ENCODE measurements around the gene STAP2.
"Not testable (repeated sequence)": the region's sequence is repeated elsewhere in the genome, so short reads cannot be mapped to it uniquely, and the experiment has no call there.

The STAP2 gene

DNA sequence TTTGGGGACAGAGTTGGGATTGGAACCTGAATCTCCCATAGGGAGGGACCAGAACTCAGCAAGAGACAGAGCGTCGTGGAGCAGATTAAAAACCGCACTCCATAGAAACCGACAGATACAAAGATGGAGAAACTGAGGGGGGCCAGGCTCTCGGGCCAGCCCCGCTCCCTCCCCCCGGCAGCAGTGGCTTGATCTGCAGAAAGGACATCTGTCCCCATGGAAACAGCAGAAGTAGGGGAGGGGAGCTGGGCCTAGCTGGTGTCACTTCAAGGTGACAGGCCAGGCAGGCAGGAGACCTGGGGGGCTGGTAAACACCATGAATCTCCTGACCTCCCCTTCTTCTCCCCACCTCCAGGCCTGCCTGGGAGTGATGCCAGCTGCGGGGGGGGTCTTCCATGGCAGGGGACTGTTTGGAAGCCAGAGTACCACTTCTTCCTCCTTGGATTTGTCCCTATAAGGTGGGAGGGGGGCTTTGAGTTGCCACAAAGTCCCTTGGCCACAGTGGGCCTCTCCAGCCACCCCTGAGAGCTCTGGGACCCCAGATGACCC, 47.4 kb downstream of the STAP2 start:
- TF ChIP-seq, protein P1, sequence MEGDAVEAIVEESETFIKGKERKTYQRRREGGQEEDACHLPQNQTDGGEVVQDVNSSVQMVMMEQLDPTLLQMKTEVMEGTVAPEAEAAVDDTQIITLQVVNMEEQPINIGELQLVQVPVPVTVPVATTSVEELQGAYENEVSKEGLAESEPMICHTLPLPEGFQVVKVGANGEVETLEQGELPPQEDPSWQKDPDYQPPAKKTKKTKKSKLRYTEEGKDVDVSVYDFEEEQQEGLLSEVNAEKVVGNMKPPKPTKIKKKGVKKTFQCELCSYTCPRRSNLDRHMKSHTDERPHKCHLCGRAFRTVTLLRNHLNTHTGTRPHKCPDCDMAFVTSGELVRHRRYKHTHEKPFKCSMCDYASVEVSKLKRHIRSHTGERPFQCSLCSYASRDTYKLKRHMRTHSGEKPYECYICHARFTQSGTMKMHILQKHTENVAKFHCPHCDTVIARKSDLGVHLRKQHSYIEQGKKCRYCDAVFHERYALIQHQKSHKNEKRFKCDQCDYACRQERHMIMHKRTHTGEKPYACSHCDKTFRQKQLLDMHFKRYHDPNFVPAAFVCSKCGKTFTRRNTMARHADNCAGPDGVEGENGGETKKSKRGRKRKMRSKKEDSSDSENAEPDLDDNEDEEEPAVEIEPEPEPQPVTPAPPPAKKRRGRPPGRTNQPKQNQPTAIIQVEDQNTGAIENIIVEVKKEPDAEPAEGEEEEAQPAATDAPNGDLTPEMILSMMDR (IDR thresholded peaks at IDR 0.05; ENCODE audit: low read depth, low read length): no peak
- DNase-seq (ENCODE audit: low read depth, low spot score): no peak
- in situ Hi-C loops (cut with HindIII; ENCODE audit: low sequenced_read_pairs): no loop called here

DNA sequence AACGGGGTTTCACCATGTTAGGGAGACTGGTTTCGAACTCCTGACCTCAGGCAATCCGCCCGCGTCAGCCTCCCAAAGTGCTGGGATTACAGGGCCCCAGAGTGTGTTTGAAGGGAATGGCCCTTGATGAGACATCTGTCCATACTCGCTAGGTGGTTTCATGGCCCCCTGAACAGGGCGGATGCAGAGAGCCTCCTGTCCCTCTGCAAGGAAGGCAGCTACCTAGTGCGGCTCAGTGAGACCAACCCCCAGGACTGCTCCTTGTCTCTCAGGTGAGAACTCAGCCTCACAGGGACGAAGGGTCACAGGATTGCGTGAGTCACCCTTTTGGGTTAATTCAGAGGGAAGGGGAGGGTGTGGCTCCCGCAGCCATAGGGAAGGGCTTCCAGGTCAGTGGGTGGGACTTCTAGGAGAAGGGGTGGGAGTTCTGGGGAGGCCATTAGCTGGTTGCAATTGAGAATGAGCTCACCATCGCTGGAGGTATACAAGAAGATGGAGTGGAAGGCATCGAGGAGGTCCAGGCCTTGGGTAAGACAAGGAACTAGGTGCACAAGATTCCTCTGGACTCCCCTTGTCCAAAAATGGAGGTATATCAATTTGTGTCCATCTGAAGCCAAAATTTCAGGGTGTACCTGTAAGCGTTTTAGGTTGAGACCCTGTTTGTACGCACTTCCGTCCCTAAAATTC, 50.4 kb downstream of the STAP2 start:
- in situ Hi-C loops (cut with HindIII; ENCODE audit: low sequenced_read_pairs): no loop called here
- TF ChIP-seq, protein P1 (IDR thresholded peaks at IDR 0.05; ENCODE audit: low read depth, low read length): no peak
- no peak overlapping the region for H3K4me3 ChIP-seq (ENCODE audit: low read depth, low read length)
- no peak for DNase-seq (ENCODE audit: low read depth, low spot score)

More for the DNA sequence above, 47.4 kb downstream of the STAP2 start:
- H3K4me3 ChIP-seq (ENCODE audit: low read depth, low read length): no peak overlapping the region

DNA sequence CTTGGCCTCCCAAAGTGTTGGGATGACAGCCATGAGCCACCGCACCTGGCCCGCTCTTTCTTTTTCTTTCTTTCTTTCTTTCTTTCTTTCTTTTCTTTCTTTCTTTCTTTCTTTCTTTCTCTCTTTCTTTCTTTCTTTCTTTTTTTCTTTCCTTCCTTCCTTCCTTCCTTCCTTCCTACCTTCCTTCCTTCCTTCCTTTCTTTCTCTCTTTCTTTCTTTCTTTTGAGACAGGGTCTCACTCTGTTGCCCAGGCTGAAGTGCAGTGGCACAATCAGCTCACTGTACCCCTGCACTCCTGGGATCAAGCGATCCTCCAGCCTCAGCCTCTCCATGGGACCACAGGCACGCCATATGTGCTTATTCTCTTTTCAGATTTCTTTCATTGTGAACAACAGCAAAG, 52.5 kb downstream of the STAP2 start:
- H3K4me3 ChIP-seq (ENCODE audit: low read depth, low read length); DNase-seq (ENCODE audit: low read depth, low spot score); in situ Hi-C loops (cut with HindIII; ENCODE audit: low sequenced_read_pairs): not testable (repeated sequence)

DNA sequence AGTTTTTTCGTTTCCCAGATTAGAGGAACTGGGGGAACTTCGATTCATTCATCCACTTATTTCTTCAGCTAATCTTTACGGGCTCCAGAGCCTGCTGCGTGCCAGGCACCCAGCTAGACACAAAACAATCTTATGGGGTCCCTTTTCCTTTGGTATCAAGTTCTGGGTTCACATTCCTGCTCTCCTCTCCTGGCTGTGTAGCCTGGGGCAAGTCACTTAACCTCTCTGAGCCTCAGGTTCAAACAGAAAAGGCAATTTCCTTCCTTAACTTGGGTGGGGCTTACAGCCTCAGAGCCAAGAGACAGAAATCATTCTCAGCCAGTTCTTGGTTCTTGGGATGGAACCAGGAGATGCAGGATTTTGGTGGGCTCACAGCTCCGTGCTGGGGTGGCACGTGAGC, 53.7 kb downstream of the STAP2 start:
- no peak for DNase-seq (ENCODE audit: low read depth, low spot score)
- in situ Hi-C loops (cut with HindIII; ENCODE audit: low sequenced_read_pairs): no loop called here
- no peak overlapping the region for H3K4me3 ChIP-seq (ENCODE audit: low read depth, low read length)
- TF ChIP-seq, protein P1 (IDR thresholded peaks at IDR 0.05; ENCODE audit: low read depth, low read length): no peak

DNA sequence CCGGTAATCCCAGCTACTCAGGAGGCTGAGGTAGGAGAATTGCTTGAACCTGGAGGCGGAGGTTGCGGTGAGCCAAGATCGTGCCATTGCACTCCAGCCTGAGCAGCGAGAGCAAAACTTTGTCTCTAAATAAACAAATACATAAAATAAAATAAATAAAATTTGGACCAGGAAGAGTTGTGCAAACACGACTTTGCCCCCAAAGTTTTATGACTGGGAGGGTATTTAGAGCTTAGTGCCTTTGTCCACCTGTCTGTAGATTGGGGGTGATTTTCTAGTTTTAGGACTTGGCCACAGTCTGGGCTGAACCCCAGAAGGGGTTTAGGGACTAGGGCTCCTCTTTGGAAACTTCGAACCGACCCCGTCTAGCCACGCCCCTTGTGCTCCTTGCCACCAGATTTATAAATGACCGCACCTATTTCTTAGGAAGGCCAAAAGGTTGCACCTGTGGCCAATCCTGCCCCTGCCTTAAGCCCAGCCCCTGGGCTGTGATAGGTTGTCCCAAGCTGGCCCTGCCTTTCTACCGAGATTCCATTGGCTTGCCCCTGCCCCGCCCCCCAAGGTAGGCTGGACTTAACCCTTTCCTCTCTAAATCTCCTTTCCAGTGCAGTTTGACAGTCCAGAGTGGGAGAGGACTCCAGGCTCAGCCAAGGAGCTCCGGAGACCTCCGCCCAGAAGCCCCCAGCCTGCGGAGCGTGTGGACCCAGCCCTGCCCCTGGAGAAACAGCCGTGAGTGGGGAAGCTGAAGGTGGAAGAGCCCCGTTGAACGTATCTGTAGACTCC, 54.3 kb downstream of the STAP2 start:
- DNase-seq (ENCODE audit: low read depth, low spot score): no peak
- no peak overlapping the region for H3K4me3 ChIP-seq (ENCODE audit: low read depth, low read length)
- in situ Hi-C loops (cut with HindIII; ENCODE audit: low sequenced_read_pairs): no loop called here
- TF ChIP-seq, protein P1 (IDR thresholded peaks at IDR 0.05; ENCODE audit: low read depth, low read length): no peak

DNA sequence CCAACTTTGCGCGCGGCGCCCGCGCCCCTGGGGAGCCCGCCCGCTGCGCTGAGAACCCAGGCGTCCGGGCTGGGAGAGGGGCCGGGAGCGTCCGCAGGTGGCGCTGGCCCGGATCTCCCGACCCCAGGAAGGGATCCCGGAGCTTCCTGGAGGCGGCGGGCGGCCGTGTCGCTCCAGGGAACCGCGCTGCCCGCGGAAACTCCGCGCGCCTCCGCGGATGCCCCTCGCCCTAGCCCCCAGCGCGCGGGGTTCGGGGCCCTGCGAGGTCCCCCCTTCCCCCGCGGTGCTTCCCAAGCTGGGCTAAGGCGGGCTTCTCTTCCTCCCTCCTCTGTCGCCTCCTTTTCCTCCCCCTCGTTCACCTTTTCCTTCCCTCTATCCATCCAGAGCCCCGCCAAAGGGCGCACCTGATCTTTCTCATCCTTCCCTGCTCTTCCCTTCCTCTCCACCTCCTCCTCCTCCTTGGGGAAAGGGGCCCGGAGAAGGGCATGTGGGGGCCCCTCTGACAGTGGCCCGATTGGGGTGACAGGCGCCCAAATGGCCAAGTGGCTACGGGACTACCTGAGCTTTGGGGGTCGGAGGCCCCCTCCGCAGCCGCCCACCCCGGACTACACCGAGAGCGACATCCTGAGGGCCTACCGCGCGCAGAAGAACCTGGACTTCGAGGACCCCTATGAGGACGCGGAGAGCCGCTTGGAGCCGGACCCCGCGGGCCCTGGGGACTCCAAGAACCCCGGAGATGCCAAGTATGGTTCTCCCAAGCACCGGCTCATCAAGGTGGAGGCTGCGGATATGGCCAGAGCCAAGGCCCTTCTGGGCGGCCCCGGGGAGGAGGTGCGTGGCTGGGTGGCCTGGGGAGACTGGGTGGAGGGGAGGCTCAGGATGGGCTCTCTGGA, 58.9 kb downstream of the STAP2 start:
- TF ChIP-seq, protein P1 (IDR thresholded peaks at IDR 0.05; ENCODE audit: low read depth, low read length): no peak
- in situ Hi-C loops (cut with HindIII; ENCODE audit: low sequenced_read_pairs): no loop called here
- no peak for DNase-seq (ENCODE audit: low read depth, low spot score)
- H3K4me3 ChIP-seq (ENCODE audit: low read depth, low read length): no peak overlapping the region
